HG02943 (cell line): ENCODE measurements around the gene SUSD6.
"Not testable (repeated sequence)": the region's sequence is repeated elsewhere in the genome, so short reads cannot be mapped to it uniquely, and the experiment has no call there.

Experiments used
- ATAC-seq: cut with Tn5 transposase; IDR thresholded peaks from one replicate; pipeline ENCODE4 v1.9.1; 2021; ENCODE audit warnings: mild to moderate bottlenecking, low read depth, moderate library complexity; ENCODE audit not compliant: unreplicated experiment

SUSD6 gene

DNA sequence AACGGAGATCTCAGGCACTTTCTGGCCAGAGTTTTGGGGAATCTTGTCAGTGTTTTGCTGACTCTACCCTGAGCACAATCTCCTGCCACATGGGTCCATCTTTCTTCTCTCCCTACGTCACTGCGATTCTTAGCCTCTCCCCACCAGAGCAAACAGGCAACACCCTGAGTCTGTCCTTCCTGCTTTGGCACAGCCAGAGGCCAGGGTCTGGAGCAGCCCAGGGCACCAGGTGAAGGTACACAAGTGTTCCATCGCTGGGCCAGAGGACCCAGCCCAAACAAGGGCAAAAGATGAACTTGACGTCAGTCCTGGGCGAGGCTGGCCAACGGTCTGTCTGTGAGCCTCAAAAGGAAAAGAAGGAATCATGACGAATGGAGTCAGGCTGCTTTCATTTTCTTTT is 24.0 kb upstream of the SUSD6 start:
- ATAC-seq: no peak

DNA sequence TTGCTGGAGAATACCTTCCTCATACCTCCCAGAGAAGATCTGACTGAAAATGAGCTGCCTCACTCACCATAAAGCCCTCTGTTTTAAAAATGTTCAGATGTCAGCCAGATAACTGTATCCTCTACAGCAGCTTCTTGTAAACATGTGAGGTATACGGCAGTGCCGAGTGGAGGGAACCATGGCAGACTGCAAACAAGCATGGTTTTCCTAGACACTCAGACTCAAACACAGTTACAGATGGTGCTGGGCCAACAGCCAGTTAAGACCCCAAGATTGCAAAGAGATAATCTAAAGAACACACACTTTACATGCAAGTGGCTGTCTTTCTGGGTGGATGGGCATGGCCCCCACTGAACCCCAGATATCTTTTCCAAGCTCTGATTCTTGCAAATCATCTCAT is 20.1 kb upstream of the SUSD6 start:
- ATAC-seq: no peak

GRCh38 chr14:69593018-69593677 is 18.2 kb upstream of the SUSD6 start:
- ATAC-seq: no peak

GRCh38 chr14:69594846-69595245 is 16.6 kb upstream of the SUSD6 start:
- no peak for ATAC-seq

- ATAC-seq: no peak
Observed at GRCh38 chr14:69595336-69595735, 16.1 kb upstream of the SUSD6 start.

DNA sequence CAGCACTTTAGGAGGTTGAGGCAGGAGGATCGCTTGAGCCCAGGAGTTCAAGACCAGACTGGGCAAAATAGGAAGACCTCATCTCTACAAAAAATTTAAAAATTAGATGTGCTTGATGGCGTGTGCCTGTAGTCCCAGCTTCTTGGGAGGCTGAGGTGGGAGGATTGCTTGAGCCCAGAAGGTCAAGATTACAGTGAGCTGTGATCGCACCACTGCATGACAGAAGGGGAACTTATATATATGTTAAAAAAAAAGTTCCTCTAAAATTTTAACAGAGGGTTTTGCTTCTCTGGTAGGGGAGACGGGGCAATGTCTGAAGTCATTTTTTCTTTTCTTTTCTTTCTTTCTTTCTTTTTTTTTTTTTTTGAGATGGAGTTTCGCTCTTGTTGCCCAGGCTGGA is 12.0 kb upstream of the SUSD6 start:
- ATAC-seq: not testable (repeated sequence)

- no peak for ATAC-seq
Observed at GRCh38 chr14:69600304-69600891, 11.0 kb upstream of the SUSD6 start.

DNA sequence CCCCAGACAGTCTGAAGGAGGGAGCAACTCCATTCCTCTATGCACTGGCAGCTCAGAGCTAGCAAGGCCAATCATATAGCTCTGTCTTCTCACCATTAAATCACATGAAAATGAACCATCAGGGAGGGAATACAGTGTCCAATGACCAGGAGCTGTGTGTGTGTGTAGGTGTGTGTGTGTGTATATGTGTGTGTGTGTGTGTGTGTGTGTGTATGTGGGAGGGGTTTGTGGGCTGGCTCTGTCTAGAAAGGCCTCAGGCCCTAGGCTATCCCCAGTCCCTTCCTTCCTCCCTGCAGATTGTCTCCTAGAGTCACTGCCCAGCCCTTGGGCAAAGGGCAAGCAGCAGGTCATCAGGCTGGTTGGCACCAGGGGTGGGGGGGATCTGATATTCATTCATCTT is 5.7 kb upstream of the SUSD6 start:
- no peak for ATAC-seq

- no peak for ATAC-seq
Observed at GRCh38 chr14:69606258-69607184, 4.9 kb upstream of the SUSD6 start.

- ATAC-seq: no peak
Observed at GRCh38 chr14:69610020-69610873, 1.1 kb upstream of the SUSD6 start.

- no peak for ATAC-seq
Observed at GRCh38 chr14:69610874-69611171, 573 bp upstream of the SUSD6 start.

- no peak for ATAC-seq
Observed at GRCh38 chr14:69612014-69612782, 802 bp downstream of the SUSD6 start.

- no peak for ATAC-seq
Observed at GRCh38 chr14:69612783-69613130, 1.4 kb downstream of the SUSD6 start.

DNA sequence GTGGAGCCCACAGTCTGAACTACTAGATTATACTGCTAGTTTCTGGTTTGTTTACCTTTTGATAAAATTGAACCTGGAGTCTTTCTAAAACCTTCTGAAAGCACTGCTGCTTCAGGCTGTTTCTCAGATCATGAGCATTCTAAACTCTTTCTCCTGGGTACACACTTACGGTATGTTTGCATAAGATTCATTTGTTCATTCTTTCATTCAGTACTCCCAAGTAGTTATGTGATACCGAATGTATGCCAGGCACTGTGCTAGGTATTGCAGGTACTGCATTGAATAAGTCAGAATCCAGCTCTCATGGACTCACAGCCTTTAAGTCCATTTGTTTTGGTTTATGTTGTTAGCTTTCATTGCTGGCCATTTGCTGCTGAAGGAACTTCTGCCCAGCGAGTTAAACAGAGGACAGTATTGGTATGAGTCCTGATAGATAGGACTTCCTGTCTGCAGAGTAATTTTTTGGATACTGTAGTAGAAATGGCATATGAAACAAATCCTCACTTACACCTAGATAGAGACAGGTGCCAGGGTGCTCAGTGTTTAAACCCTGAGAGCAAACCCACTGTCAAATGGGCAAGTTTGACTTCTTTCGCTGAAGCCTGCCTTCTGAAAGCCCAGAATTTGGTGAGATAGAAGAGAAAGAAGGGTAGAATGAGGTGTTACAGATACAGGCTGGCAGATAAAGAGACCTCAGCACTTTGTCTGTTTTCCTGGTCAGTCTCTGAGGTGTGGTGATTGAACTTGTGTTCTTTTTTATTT is 2.1 kb downstream of the SUSD6 start:
- ATAC-seq: no peak

GRCh38 chr14:69614592-69614991 is 3.2 kb downstream of the SUSD6 start:
- ATAC-seq: no peak

DNA sequence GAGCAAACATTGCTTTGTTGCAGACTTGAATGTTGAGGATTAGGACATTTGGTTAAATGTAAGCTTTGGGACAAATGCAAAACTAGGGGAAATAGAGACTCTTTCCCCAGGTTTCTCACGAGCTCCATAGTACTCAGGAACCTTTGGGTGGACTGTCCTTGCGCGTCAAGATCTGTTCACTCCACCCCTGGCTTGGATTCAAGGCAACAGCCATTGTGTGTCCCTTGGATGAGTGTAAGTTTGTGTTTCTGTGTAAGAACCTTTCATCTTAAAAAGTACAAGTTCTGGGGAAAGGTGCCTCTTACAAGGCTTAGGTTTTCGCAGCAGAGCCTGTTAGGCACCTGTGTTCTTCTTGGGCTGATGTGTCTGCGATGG is 3.7 kb downstream of the SUSD6 start:
- peak; percentile 4 for ATAC-seq

GRCh38 chr14:69615496-69616407 is 4.4 kb downstream of the SUSD6 start:
- peak; percentile 42 for ATAC-seq

DNA sequence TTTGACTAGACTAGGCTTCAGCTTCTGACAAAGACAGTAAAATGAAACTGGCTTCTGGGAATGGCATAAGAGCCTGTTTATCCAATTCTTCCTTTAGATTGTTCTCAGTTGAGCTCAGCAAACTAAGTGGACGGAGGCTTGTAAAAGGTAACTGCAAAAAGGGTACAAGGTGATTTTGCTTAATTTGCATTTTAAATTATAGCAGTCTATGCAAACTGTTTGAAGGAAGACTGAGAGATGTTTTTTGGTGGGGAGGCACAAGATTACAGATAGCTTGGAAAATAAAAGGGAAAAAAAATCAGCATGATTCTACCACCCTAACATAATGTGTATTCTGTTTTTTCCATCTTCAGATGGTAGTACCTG is 5.0 kb downstream of the SUSD6 start:
- no peak for ATAC-seq

DNA sequence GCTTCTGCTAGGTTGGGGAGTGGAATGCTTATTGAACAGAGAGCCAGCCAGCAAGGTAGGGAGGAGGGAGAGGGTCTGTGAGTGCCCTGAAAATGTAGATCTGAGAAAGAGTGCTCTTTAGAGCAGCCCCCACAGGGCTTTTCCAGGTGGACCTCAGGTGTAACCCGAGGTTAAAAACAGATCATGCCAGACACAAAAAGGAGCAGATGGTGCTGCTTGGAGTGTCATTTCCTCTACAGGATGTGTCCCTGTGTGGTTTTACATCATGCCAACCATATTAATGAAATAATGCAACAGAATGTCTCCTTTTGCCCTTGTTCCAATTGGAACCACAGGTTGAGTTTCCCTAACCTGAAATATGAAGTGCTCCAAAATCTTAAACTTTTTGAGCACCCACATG is 6.4 kb downstream of the SUSD6 start:
- no peak for ATAC-seq
